GM18499 (cell line): ENCODE measurements around the gene C1orf216.
"Not testable (repeated sequence)": the region's sequence is repeated elsewhere in the genome, so short reads cannot be mapped to it uniquely, and the experiment has no call there.

Experiments
- ATAC-seq: cut with Tn5 transposase; IDR thresholded peaks from one replicate; pipeline ENCODE4 v1.9.1; 2021; ENCODE audit warnings: moderate number of reproducible peaks; ENCODE audit not compliant: insufficient read depth, unreplicated experiment

Gene C1orf216

GRCh38 chr1:35707601-35708440 is 10.9 kb downstream of the C1orf216 start:
- no peak for ATAC-seq

- ATAC-seq, result no peak
Observed at GRCh38 chr1:35706846-35707600, 11.7 kb downstream of the C1orf216 start.

- ATAC-seq, result no peak
Observed at GRCh38 chr1:35702508-35702907, 16.2 kb downstream of the C1orf216 start.

GRCh38 chr1:35699152-35699551 is 19.5 kb downstream of the C1orf216 start:
- not testable (repeated sequence) for ATAC-seq

- no peak for ATAC-seq
Observed at GRCh38 chr1:35692317-35692716, 26.4 kb downstream of the C1orf216 start.

- no peak for ATAC-seq
Observed at GRCh38 chr1:35691571-35692220, 27.0 kb downstream of the C1orf216 start.

GRCh38 chr1:35691080-35691479 is 27.6 kb downstream of the C1orf216 start:
- no peak for ATAC-seq

- ATAC-seq, result not testable (repeated sequence)
Observed at GRCh38 chr1:35690103-35690502, 28.6 kb downstream of the C1orf216 start.

GRCh38 chr1:35688161-35688560 is 30.5 kb downstream of the C1orf216 start:
- ATAC-seq, result no peak

GRCh38 chr1:35683012-35683411 is 35.7 kb downstream of the C1orf216 start:
- ATAC-seq, result no peak

- no peak for ATAC-seq
Observed at GRCh38 chr1:35680271-35680670, 38.4 kb downstream of the C1orf216 start.

GRCh38 chr1:35675773-35676172 is 42.9 kb downstream of the C1orf216 start:
- no peak for ATAC-seq

- ATAC-seq, result no peak
Observed at GRCh38 chr1:35674111-35674510, 44.6 kb downstream of the C1orf216 start.

GRCh38 chr1:35672116-35672515 is 46.6 kb downstream of the C1orf216 start:
- ATAC-seq, result no peak

GRCh38 chr1:35668506-35668905 is 50.2 kb downstream of the C1orf216 start:
- ATAC-seq, result no peak

- no peak for ATAC-seq
Observed at GRCh38 chr1:35666916-35667315, 51.8 kb downstream of the C1orf216 start.

- ATAC-seq, result no peak
Observed at GRCh38 chr1:35666216-35666615, 52.5 kb downstream of the C1orf216 start.
